ENCODE data around the gene TRIP4.
"Not testable (repeated sequence)": the region's sequence is repeated elsewhere in the genome, so short reads cannot be mapped to it uniquely, and the experiment has no call there.

TRIP4 gene

GRCh38 chr15:64381000-64381751 lies 6.5 kb upstream of the TRIP4 start, which contains the start of gene PCLAF:
PCLAF (minus strand) TSS chr15:64381441; CDS start chr15:64381371, 70 bp downstream.
- peak; percentile 73 to 79 (median 77) for DNase-seq (ENCODE audit: low read depth in 3 of 3)

- no peak for DNase-seq (ENCODE audit: low read depth in 3 of 3)
Measured at GRCh38 chr15:64383760-64384159, 3.9 kb upstream of the TRIP4 start.

- no peak for DNase-seq (ENCODE audit: low read depth in 3 of 3)
Measured at GRCh38 chr15:64386291-64386690, 1.3 kb upstream of the TRIP4 start.

GRCh38 chr15:64389036-64389435 lies 1.4 kb downstream of the TRIP4 start:
- no peak for DNase-seq (ENCODE audit: low read depth in 3 of 3)

- DNase-seq (ENCODE audit: low read depth in 3 of 3), result not testable (repeated sequence)
Measured at GRCh38 chr15:64392471-64392870, 4.8 kb downstream of the TRIP4 start.

GRCh38 chr15:64396789-64397188 lies 9.2 kb downstream of the TRIP4 start:
- DNase-seq (ENCODE audit: low read depth in 3 of 3), result no peak

- DNase-seq (ENCODE audit: low read depth in 3 of 3), result no peak
Measured at GRCh38 chr15:64398575-64398974, 10.9 kb downstream of the TRIP4 start.

- DNase-seq (ENCODE audit: low read depth in 3 of 3), result no peak
Measured at GRCh38 chr15:64400583-64400982, 12.9 kb downstream of the TRIP4 start.

GRCh38 chr15:64412216-64412615 lies 24.6 kb downstream of the TRIP4 start:
- no peak for DNase-seq (ENCODE audit: low read depth in 3 of 3)

GRCh38 chr15:64422697-64423096 lies 35.1 kb downstream of the TRIP4 start:
- no peak for DNase-seq (ENCODE audit: low read depth in 3 of 3)

GRCh38 chr15:64423970-64424369 lies 36.3 kb downstream of the TRIP4 start:
- DNase-seq (ENCODE audit: low read depth in 3 of 3), result no peak

GRCh38 chr15:64425221-64425620 lies 37.6 kb downstream of the TRIP4 start:
- DNase-seq (ENCODE audit: low read depth in 3 of 3), result no peak

- DNase-seq (ENCODE audit: low read depth in 3 of 3), result no peak
Measured at GRCh38 chr15:64426845-64427465, 39.3 kb downstream of the TRIP4 start.

GRCh38 chr15:64429448-64429847 lies 41.8 kb downstream of the TRIP4 start:
- no peak for DNase-seq (ENCODE audit: low read depth in 3 of 3)

GRCh38 chr15:64430000-64430735 lies 42.5 kb downstream of the TRIP4 start:
- DNase-seq (ENCODE audit: low read depth in 3 of 3), result peak in 1 of 3 experiments; percentile 17

GRCh38 chr15:64437982-64438381 lies 50.3 kb downstream of the TRIP4 start:
- no peak for DNase-seq (ENCODE audit: low read depth in 3 of 3)

GRCh38 chr15:64438653-64439447 lies 51.2 kb downstream of the TRIP4 start:
- no peak for DNase-seq (ENCODE audit: low read depth in 3 of 3)

- DNase-seq (ENCODE audit: low read depth in 3 of 3), result no peak
Measured at GRCh38 chr15:64441852-64442251, 54.2 kb downstream of the TRIP4 start.

- no peak for DNase-seq (ENCODE audit: low read depth in 3 of 3)
Measured at GRCh38 chr15:64443016-64443415, 55.4 kb downstream of the TRIP4 start.

- no peak for DNase-seq (ENCODE audit: low read depth in 3 of 3)
Measured at GRCh38 chr15:64443747-64444621, 56.3 kb downstream of the TRIP4 start.

GRCh38 chr15:64444836-64445235 lies 57.2 kb downstream of the TRIP4 start:
- DNase-seq (ENCODE audit: low read depth in 3 of 3), result no peak
